ENCODE measurements around the gene USP48.

GRCh38 chr1:21754583-21754982 lies 28.4 kb downstream of the USP48 start:
- TF ChIP-seq CTCF (IDR thresholded peaks at IDR 0.05; ENCODE audit: low read depth, low read length) (no peak), EZH2phosphoT487 (IDR thresholded peaks at IDR 0.05; ENCODE audit: low read depth) (no peak)
